HepG2 (cell line): ENCODE results near the gene PMFBP1.

Experiments used
- EP300 ChIP-seq, 3 experiments: sonication (generic) in 1 of 3; formaldehyde crosslinking in 1 of 3; IDR thresholded peaks; 2 replicates each; pipeline versions ENCODE4 v1.5.1 to v1.6.1; 2011 to 2020; ENCODE audit warnings: low read depth in 2 of 3, low read length in 2 of 3, borderline replicate concordance in 1 of 3, improper control_type of control experiment in 1 of 3, mild to moderate bottlenecking in 1 of 3, missing genetic modification reagents in 1 of 3, moderate library complexity in 1 of 3
- FIP1L1 ChIP-seq: fragments of 200-400 bp; formaldehyde crosslinking; IDR thresholded peaks from 2 replicates; pipeline ENCODE4 v1.6.1; 2018; ENCODE audit warnings: low read depth, mild to moderate bottlenecking, low read length, moderate library complexity, borderline replicate concordance; ENCODE audit not compliant: insufficient read depth
- NCOA1 ChIP-seq: sonication (generic); formaldehyde crosslinking; IDR thresholded peaks from 2 replicates; pipeline ENCODE4 v1.9.0; 2021; ENCODE audit warnings: missing genetic modification reagents
- TF ChIP-seq, protein P1 (sequence below): sonication (generic); formaldehyde crosslinking; IDR thresholded peaks from 2 replicates; pipeline ENCODE4 v1.5.0; 2020; ENCODE audit warnings: mild to moderate bottlenecking, missing genetic modification reagents, moderate library complexity
- TF ChIP-seq, protein P2 (sequence below): sonication (generic); formaldehyde crosslinking; IDR thresholded peaks from 2 replicates; pipeline ENCODE4 v1.5.0; 2020; ENCODE audit warnings: mild to moderate bottlenecking, missing genetic modification reagents
- TF ChIP-seq, protein P3 (sequence below): IDR thresholded peaks from 2 replicates; pipeline ENCODE4 v1.6.1; 2016; ENCODE audit warnings: low read depth

DNA sequence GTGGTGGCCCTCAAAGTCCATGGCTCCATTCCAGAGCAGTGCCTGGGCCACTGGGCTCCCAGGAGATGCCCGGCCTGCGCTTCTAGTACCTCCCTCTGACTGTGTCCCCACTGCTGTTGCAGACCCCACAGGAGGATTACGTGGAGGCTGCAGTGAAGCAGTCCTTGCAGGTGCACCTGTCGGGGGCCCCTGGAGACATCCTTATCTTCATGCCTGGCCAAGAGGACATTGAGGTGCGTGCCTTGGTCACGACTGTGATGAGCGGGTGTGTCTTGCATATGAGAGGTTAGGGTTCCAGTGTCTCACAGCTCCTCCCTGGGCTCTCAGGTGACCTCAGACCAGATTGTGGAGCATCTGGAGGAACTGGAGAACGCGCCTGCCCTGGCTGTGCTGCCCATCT lies 67.0 kb downstream of the PMFBP1 start:
- TF ChIP-seq, protein P1, sequence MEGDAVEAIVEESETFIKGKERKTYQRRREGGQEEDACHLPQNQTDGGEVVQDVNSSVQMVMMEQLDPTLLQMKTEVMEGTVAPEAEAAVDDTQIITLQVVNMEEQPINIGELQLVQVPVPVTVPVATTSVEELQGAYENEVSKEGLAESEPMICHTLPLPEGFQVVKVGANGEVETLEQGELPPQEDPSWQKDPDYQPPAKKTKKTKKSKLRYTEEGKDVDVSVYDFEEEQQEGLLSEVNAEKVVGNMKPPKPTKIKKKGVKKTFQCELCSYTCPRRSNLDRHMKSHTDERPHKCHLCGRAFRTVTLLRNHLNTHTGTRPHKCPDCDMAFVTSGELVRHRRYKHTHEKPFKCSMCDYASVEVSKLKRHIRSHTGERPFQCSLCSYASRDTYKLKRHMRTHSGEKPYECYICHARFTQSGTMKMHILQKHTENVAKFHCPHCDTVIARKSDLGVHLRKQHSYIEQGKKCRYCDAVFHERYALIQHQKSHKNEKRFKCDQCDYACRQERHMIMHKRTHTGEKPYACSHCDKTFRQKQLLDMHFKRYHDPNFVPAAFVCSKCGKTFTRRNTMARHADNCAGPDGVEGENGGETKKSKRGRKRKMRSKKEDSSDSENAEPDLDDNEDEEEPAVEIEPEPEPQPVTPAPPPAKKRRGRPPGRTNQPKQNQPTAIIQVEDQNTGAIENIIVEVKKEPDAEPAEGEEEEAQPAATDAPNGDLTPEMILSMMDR (CRISPR knock-in tag), result no peak
- TF ChIP-seq NCOA1 (CRISPR knock-in tag) (no peak), FIP1L1 (no peak), EP300 (IDR thresholded peaks at IDR 0.05; ENCODE audit: low read depth in 2 of 2, low read length in 2 of 2) (no peak), EP300 (CRISPR knock-in tag; IDR thresholded peaks at IDR 0.05; ENCODE audit: borderline replicate concordance) (no peak)
- TF ChIP-seq, protein P2, sequence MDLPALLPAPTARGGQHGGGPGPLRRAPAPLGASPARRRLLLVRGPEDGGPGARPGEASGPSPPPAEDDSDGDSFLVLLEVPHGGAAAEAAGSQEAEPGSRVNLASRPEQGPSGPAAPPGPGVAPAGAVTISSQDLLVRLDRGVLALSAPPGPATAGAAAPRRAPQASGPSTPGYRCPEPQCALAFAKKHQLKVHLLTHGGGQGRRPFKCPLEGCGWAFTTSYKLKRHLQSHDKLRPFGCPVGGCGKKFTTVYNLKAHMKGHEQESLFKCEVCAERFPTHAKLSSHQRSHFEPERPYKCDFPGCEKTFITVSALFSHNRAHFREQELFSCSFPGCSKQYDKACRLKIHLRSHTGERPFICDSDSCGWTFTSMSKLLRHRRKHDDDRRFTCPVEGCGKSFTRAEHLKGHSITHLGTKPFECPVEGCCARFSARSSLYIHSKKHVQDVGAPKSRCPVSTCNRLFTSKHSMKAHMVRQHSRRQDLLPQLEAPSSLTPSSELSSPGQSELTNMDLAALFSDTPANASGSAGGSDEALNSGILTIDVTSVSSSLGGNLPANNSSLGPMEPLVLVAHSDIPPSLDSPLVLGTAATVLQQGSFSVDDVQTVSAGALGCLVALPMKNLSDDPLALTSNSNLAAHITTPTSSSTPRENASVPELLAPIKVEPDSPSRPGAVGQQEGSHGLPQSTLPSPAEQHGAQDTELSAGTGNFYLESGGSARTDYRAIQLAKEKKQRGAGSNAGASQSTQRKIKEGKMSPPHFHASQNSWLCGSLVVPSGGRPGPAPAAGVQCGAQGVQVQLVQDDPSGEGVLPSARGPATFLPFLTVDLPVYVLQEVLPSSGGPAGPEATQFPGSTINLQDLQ (CRISPR knock-in tag), result no peak
- TF ChIP-seq, protein P3, sequence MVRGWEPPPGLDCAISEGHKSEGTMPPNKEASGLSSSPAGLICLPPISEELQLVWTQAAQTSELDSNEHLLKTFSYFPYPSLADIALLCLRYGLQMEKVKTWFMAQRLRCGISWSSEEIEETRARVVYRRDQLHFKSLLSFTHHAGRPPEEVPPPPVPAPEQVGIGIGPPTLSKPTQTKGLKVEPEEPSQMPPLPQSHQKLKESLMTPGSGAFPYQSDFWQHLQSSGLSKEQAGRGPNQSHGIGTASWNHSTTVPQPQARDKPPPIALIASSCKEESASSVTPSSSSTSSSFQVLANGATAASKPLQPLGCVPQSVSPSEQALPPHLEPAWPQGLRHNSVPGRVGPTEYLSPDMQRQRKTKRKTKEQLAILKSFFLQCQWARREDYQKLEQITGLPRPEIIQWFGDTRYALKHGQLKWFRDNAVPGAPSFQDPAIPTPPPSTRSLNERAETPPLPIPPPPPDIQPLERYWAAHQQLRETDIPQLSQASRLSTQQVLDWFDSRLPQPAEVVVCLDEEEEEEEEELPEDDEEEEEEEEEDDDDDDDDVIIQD, result no peak
